Measurements from ENCODE around the gene RAPGEF5. TPM values are rescaled to one million over a fixed set of nuclear protein-coding genes. Genes with fewer than 3 reads are reported as not detected.

RAPGEF5 gene
- total and polyA plus RNA-seq, 4 donors: 7.1 to 54.8 (median 13.0) TPM

DNA sequence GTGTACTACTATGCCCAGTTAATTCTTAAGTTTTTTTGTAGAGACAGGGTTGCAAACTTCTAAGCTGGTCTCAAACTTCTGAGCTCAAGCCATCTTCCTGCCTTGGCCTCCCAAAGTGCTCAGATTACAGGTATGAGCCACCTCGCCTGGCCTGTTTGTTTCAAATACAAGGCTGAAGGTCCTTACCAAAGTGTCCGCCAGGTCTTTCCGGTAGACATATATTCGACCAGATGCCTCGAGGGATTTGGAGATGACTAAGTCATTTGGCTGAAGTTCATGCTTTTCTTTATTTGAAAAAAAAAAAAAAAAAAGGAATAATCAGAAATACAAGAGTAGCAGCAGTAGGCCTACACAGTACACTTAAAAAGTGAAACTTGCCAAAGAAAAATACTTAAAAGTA, 206.7 kb downstream of the RAPGEF5 start:
- H3K27ac ChIP-seq (ENCODE audit: low read depth in 1 of 2, low read length in 2 of 2): no peak overlapping the region
- no peak overlapping the region for H3K4me3 ChIP-seq (ENCODE audit: low read depth in 1 of 3, low read length in 3 of 3)
- no peaks in the 10 kb centered on the region for H3K27me3 ChIP-seq (ENCODE audit: control insufficient read depth in 4 of 4, insufficient read depth in 4 of 4, low read length in 3 of 4)
- no peak overlapping the region for H3K9ac ChIP-seq (ENCODE audit: low read depth in 1 of 2, low read length in 2 of 2)
- peaks cover 6 to 27% (median 21%) of the 10 kb centered on the region in 4 donors for H3K36me3 ChIP-seq (ENCODE audit: control insufficient read depth in 4 of 4, insufficient read depth in 3 of 4, low read depth in 1 of 4, low read length in 3 of 4)
- WGBS: 88% methylated on average over 5 of the region's 5 CpGs
- no peak for DNase-seq (ENCODE audit: low spot score)
- TF ChIP-seq TAF1 (conservative IDR thresholded peaks at IDR 0.05): no peak
- no peak for TF ChIP-seq NR2F2 (IDR thresholded peaks at IDR 0.05)
- TF ChIP-seq GABPA (IDR thresholded peaks at IDR 0.05 in 1 of 2, conservative IDR thresholded peaks at IDR 0.05 in 1 of 2): no peak
- TF ChIP-seq, protein P1, sequence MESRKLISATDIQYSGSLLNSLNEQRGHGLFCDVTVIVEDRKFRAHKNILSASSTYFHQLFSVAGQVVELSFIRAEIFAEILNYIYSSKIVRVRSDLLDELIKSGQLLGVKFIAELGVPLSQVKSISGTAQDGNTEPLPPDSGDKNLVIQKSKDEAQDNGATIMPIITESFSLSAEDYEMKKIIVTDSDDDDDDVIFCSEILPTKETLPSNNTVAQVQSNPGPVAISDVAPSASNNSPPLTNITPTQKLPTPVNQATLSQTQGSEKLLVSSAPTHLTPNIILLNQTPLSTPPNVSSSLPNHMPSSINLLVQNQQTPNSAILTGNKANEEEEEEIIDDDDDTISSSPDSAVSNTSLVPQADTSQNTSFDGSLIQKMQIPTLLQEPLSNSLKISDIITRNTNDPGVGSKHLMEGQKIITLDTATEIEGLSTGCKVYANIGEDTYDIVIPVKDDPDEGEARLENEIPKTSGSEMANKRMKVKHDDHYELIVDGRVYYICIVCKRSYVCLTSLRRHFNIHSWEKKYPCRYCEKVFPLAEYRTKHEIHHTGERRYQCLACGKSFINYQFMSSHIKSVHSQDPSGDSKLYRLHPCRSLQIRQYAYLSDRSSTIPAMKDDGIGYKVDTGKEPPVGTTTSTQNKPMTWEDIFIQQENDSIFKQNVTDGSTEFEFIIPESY (IDR thresholded peaks at IDR 0.05): no peak
- TF ChIP-seq, protein P2, sequence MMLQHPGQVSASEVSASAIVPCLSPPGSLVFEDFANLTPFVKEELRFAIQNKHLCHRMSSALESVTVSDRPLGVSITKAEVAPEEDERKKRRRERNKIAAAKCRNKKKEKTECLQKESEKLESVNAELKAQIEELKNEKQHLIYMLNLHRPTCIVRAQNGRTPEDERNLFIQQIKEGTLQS (IDR thresholded peaks at IDR 0.05): no peak
- TF ChIP-seq, protein P3, sequence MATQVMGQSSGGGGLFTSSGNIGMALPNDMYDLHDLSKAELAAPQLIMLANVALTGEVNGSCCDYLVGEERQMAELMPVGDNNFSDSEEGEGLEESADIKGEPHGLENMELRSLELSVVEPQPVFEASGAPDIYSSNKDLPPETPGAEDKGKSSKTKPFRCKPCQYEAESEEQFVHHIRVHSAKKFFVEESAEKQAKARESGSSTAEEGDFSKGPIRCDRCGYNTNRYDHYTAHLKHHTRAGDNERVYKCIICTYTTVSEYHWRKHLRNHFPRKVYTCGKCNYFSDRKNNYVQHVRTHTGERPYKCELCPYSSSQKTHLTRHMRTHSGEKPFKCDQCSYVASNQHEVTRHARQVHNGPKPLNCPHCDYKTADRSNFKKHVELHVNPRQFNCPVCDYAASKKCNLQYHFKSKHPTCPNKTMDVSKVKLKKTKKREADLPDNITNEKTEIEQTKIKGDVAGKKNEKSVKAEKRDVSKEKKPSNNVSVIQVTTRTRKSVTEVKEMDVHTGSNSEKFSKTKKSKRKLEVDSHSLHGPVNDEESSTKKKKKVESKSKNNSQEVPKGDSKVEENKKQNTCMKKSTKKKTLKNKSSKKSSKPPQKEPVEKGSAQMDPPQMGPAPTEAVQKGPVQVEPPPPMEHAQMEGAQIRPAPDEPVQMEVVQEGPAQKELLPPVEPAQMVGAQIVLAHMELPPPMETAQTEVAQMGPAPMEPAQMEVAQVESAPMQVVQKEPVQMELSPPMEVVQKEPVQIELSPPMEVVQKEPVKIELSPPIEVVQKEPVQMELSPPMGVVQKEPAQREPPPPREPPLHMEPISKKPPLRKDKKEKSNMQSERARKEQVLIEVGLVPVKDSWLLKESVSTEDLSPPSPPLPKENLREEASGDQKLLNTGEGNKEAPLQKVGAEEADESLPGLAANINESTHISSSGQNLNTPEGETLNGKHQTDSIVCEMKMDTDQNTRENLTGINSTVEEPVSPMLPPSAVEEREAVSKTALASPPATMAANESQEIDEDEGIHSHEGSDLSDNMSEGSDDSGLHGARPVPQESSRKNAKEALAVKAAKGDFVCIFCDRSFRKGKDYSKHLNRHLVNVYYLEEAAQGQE (IDR thresholded peaks at IDR 0.05): no peak
- TF ChIP-seq SP1 (IDR thresholded peaks at IDR 0.05): no peak
- TF ChIP-seq FOXA1 (IDR thresholded peaks at IDR 0.05): no peak
- no peak for TF ChIP-seq RXRA (IDR thresholded peaks at IDR 0.05)
- TF ChIP-seq EGR1 (IDR thresholded peaks at IDR 0.05; ENCODE audit: low read depth in 2 of 2): no peak
- TF ChIP-seq YY1 (IDR thresholded peaks at IDR 0.05): no peak
- TF ChIP-seq RAD21 (IDR thresholded peaks at IDR 0.05): no peak
- TF ChIP-seq, protein P4, sequence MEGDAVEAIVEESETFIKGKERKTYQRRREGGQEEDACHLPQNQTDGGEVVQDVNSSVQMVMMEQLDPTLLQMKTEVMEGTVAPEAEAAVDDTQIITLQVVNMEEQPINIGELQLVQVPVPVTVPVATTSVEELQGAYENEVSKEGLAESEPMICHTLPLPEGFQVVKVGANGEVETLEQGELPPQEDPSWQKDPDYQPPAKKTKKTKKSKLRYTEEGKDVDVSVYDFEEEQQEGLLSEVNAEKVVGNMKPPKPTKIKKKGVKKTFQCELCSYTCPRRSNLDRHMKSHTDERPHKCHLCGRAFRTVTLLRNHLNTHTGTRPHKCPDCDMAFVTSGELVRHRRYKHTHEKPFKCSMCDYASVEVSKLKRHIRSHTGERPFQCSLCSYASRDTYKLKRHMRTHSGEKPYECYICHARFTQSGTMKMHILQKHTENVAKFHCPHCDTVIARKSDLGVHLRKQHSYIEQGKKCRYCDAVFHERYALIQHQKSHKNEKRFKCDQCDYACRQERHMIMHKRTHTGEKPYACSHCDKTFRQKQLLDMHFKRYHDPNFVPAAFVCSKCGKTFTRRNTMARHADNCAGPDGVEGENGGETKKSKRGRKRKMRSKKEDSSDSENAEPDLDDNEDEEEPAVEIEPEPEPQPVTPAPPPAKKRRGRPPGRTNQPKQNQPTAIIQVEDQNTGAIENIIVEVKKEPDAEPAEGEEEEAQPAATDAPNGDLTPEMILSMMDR (IDR thresholded peaks at IDR 0.05; ENCODE audit: low read depth, low read length, missing input control): no peak
- TF ChIP-seq, protein P5, sequence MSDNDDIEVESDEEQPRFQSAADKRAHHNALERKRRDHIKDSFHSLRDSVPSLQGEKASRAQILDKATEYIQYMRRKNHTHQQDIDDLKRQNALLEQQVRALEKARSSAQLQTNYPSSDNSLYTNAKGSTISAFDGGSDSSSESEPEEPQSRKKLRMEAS (IDR thresholded peaks at IDR 0.05): no peak
- TF ChIP-seq JUND (IDR thresholded peaks at IDR 0.05): no peak
- no peak for TF ChIP-seq FOXA2 (IDR thresholded peaks at IDR 0.05)
- TF ChIP-seq HNF4G (IDR thresholded peaks at IDR 0.05): no peak
- no peaks in the 10 kb centered on the region for H3K9me3 ChIP-seq (ENCODE audit: control insufficient read depth in 4 of 4, low read length in 3 of 4)
- H3K4me1 ChIP-seq (ENCODE audit: control insufficient read depth in 4 of 4, insufficient read depth in 4 of 4, low read length in 3 of 4): peaks cover 0 to 3% (median 0%) of the 10 kb centered on the region in 4 donors
